Dermis microvascular lymphatic vessel endothelial cell (primary cell): Measurements from ENCODE around the gene DAB1. TPM values are rescaled to one million over a fixed set of nuclear protein-coding genes. Genes with fewer than 3 reads are reported as not detected.

ENCODE experiments used
- DNase-seq, 2 donors: peaks; one replicate each; pipeline versions ENCODE4 v3.0.0 to v3.0.0-alpha.2; 2010; ENCODE audit warnings: low read depth in 2 of 2
- total RNA-seq: library from RNA; depleted of rRNA; stranded (reverse); fragments of >200 nt; gene quantifications from 2 replicates; pipeline ENCODE4 v1.2.1, GENCODE V29; 2014

Gene DAB1
- total RNA-seq, 1 donor from 2014 or later, result not detected

GRCh38 chr1:57277681-57278080, 146.2 kb downstream of the DAB1 start:
- DNase-seq, result no peak

- no peak for DNase-seq
Observed at GRCh38 chr1:57276918-57277317, 146.9 kb downstream of the DAB1 start.

GRCh38 chr1:57272601-57273000, 151.3 kb downstream of the DAB1 start:
- no peak for DNase-seq

- no peak for DNase-seq
Observed at GRCh38 chr1:57272150-57272549, 151.7 kb downstream of the DAB1 start.

- no peak for DNase-seq
Observed at GRCh38 chr1:57270927-57271698, 152.7 kb downstream of the DAB1 start.

- DNase-seq, result no peak
Observed at GRCh38 chr1:57269630-57270225, 154.1 kb downstream of the DAB1 start.

- no peak for DNase-seq
Observed at GRCh38 chr1:57265104-57265503, 158.8 kb downstream of the DAB1 start.

GRCh38 chr1:57262472-57262871, 161.4 kb downstream of the DAB1 start:
- no peak for DNase-seq

- DNase-seq, result no peak
Observed at GRCh38 chr1:57258557-57259325, 165.1 kb downstream of the DAB1 start.

- DNase-seq, result no peak
Observed at GRCh38 chr1:57255945-57256344, 167.9 kb downstream of the DAB1 start.

GRCh38 chr1:57254022-57254421, 169.8 kb downstream of the DAB1 start:
- no peak for DNase-seq

- DNase-seq, result no peak
Observed at GRCh38 chr1:57252597-57253294, 171.1 kb downstream of the DAB1 start.

- DNase-seq, result no peak
Observed at GRCh38 chr1:57250021-57250420, 173.8 kb downstream of the DAB1 start.

GRCh38 chr1:57249511-57249910, 174.3 kb downstream of the DAB1 start:
- DNase-seq, result no peak

GRCh38 chr1:57248830-57249229, 175.0 kb downstream of the DAB1 start:
- DNase-seq, result no peak

- DNase-seq, result no peak
Observed at GRCh38 chr1:57238233-57238781, 185.6 kb downstream of the DAB1 start.

GRCh38 chr1:57235730-57236510, 187.9 kb downstream of the DAB1 start:
- DNase-seq, result no peak

- no peak for DNase-seq
Observed at GRCh38 chr1:57234459-57234858, 189.4 kb downstream of the DAB1 start.

GRCh38 chr1:57232500-57232899, 191.4 kb downstream of the DAB1 start:
- DNase-seq, result no peak

GRCh38 chr1:57229998-57230397, 193.9 kb downstream of the DAB1 start:
- DNase-seq, result no peak

- no peak for DNase-seq
Observed at GRCh38 chr1:57229076-57229475, 194.8 kb downstream of the DAB1 start.
